Motor neuron (in vitro differentiated cells): Measurements from ENCODE around the gene CENPT. TPM values are rescaled to one million over a fixed set of nuclear protein-coding genes. Genes with fewer than 3 reads are reported as not detected.
"Not testable (repeated sequence)": the region's sequence is repeated elsewhere in the genome, so short reads cannot be mapped to it uniquely, and the experiment has no call there.

Source experiments
- ATAC-seq, 8 experiments: fragments of 200-7000 bp; cut with Tn5 transposase; replicated peaks in 6 of 8; 2 replicates each; pipeline ENCODE4 v1.8.0; 2021; ENCODE audit warnings: mild to moderate bottlenecking in 8 of 8, moderate library complexity in 8 of 8
- H3K27ac ChIP-seq, 2 donors: fragments of 250-450 bp; sonication (Bioruptor Pico); 2 replicates each; pipeline ENCODE4 v1.9.0; 2021; ENCODE audit warnings: antibody characterized with exemption in 2 of 2, mild to moderate bottlenecking in 2 of 2, moderate library complexity in 1 of 2
- H3K4me1 ChIP-seq, 2 donors: fragments of 250-450 bp; sonication (Bioruptor Pico); replicated peaks in 1 of 2; 2 replicates each; pipeline ENCODE4 v1.6.1; 2021; ENCODE audit warnings: antibody characterized with exemption in 2 of 2, mild to moderate bottlenecking in 2 of 2, moderate library complexity in 1 of 2
- H3K4me3 ChIP-seq, 5 donors: fragments of 250-450 bp; sonication (Bioruptor Pico); 2 replicates each; pipeline ENCODE4 v1.9.0; 2021; ENCODE audit warnings: antibody characterized with exemption in 5 of 5, mild to moderate bottlenecking in 5 of 5, moderate library complexity in 4 of 5
- WGBS, 10 experiments: fragments of 450-650 bp; shearing (Covaris generic); methylation state at CpG; one replicate each; pipeline ENCODE4 v1.0.0; 2022; 5-methylcytosine and 5-hydroxymethylcytosine counted together
- in situ Hi-C, 9 experiments: fragments of 400-800 bp; cut with MboI; loops; one replicate each; pipeline ENCODE4 v1.15.0; 2021; ENCODE audit warnings: low sequenced_read_pairs in 9 of 9, low pct_unique_long_range_greater_than_20kb in 2 of 9; ENCODE audit not compliant: unreplicated experiment in 9 of 9
- total RNA-seq, 8 experiments: library from RNA; unstranded; fragments of 300-600 nt; gene quantifications; 2 replicates each; pipeline versions ENCODE4 v1.2.3 to v1.2.4, GENCODE V29; 2022

The CENPT gene
- total RNA-seq, 8 experiments from 2014 or later, result 21.4 to 42.8 (median 34.0) TPM

GRCh38 chr16:67871256-67871655 lies 23.8 kb upstream of the CENPT start:
- WGBS, 10 experiments, result 27 to 100% (median 57%) methylated on average over 1 to 2 of the region's 3 CpGs; no CpG with 5 or more reads in 5 of the 10 experiments
- Histone ChIP-seq H3K4me3 (no peak overlapping the region), H3K4me1 (peaks cover 11 to 14% of the 10 kb centered on the region in 2 donors), H3K27ac (no peak overlapping the region)
- ATAC-seq, result no peak
- in situ Hi-C loops, result no loop called here

- WGBS, 10 experiments, result 74 to 100% (median 92%) methylated on average over 1 to 4 of the region's 7 CpGs; no CpG with 5 or more reads in 4 of the 10 experiments
- H3K27ac ChIP-seq, result no peak overlapping the region
- in situ Hi-C loops, result no loop called here
- H3K4me3 ChIP-seq, result no peak overlapping the region
- ATAC-seq, result no peak
- H3K4me1 ChIP-seq, result peaks cover 8 to 12% of the 10 kb centered on the region in 2 donors
These were observed 22.2 kb upstream of the CENPT start for GRCh38 chr16:67869653-67870052.

GRCh38 chr16:67868290-67868689 lies 20.8 kb upstream of the CENPT start:
- H3K4me3 ChIP-seq, result no peak overlapping the region
- WGBS, 10 experiments, result 100% methylated on average over 1 of the region's 6 CpGs; no CpG with 5 or more reads in 9 of the 10 experiments
- H3K27ac ChIP-seq, result no peak overlapping the region
- no peak for ATAC-seq
- H3K4me1 ChIP-seq, result peaks cover 0 to 3% of the 10 kb centered on the region in 2 donors
- in situ Hi-C loops, result no loop called here

- in situ Hi-C loops, result no loop called here
- Histone ChIP-seq H3K4me1 (no peaks in the 10 kb centered on the region), H3K27ac (no peak overlapping the region), H3K4me3 (no peak overlapping the region)
- ATAC-seq, result peak in 4 of 8 experiments; percentile 44 to 75 (median 56)
- WGBS, 10 experiments, result no CpG with 5 or more reads among the region's 2 CpGs
These were observed 17.8 kb upstream of the CENPT start for GRCh38 chr16:67865318-67865717.

- in situ Hi-C loops, result no loop called here
- ATAC-seq, result no peak
- H3K27ac ChIP-seq, result no peak overlapping the region
- no peaks in the 10 kb centered on the region for H3K4me1 ChIP-seq
- no peak overlapping the region for H3K4me3 ChIP-seq
- 40 to 100% (median 100%) methylated on average over 1 of the region's 2 CpGs; no CpG with 5 or more reads in 6 of the 10 experiments for WGBS, 10 experiments
These were observed 17.1 kb upstream of the CENPT start for GRCh38 chr16:67864594-67864993.

- 96 to 100% (median 100%) methylated on average over 1 to 5 of the region's 6 CpGs; no CpG with 5 or more reads in 5 of the 10 experiments for WGBS, 10 experiments
- in situ Hi-C loops, H3K4me3 ChIP-seq, H3K27ac ChIP-seq, H3K4me1 ChIP-seq, ATAC-seq: not testable (repeated sequence)
These were observed 16.6 kb upstream of the CENPT start for GRCh38 chr16:67864044-67864443.

- WGBS, 10 experiments, result 33 to 100% (median 90%) methylated on average over 1 to 8 of the region's 11 CpGs; no CpG with 5 or more reads in 4 of the 10 experiments
- H3K4me1 ChIP-seq, result no peaks in the 10 kb centered on the region
- peak in 4 of 8 experiments; percentile 22 to 71 (median 58) for ATAC-seq
- no peak overlapping the region for H3K4me3 ChIP-seq
- no peak overlapping the region for H3K27ac ChIP-seq
- in situ Hi-C loops, result no loop called here
These were observed 15.4 kb upstream of the CENPT start for GRCh38 chr16:67862623-67863583.

GRCh38 chr16:67861877-67862276 lies 14.4 kb upstream of the CENPT start:
- in situ Hi-C loops, result no loop called here
- no peak overlapping the region for H3K4me3 ChIP-seq
- WGBS, 10 experiments, result 80 to 100% (median 100%) methylated on average over 1 to 5 of the region's 6 CpGs; no CpG with 5 or more reads in 5 of the 10 experiments
- no peak for ATAC-seq
- H3K27ac ChIP-seq, result no peak overlapping the region
- peaks cover 0 to 8% of the 10 kb centered on the region in 2 donors for H3K4me1 ChIP-seq

GRCh38 chr16:67860589-67861398 lies 13.3 kb upstream of the CENPT start:
- Histone ChIP-seq H3K4me1 (peaks cover 0 to 9% of the 10 kb centered on the region in 2 donors), H3K4me3 (no peak overlapping the region), H3K27ac (no peak overlapping the region)
- in situ Hi-C loops, result no loop called here
- ATAC-seq, result peak in 3 of 8 experiments; percentile 45 to 85 (median 50)
- WGBS, 10 experiments, result 0 to 100% (median 93%) methylated on average over 1 to 8 of the region's 8 CpGs; no CpG with 5 or more reads in 3 of the 10 experiments

GRCh38 chr16:67858500-67858899 lies 11.0 kb upstream of the CENPT start:
- no peak for ATAC-seq
- in situ Hi-C loops, result no loop called here
- Histone ChIP-seq H3K27ac (no peak overlapping the region), H3K4me1 (peaks cover 0 to 9% of the 10 kb centered on the region in 2 donors), H3K4me3 (no peak overlapping the region)
- 40 to 100% (median 88%) methylated on average over 1 to 4 of the region's 4 CpGs; no CpG with 5 or more reads in 4 of the 10 experiments for WGBS, 10 experiments

GRCh38 chr16:67857547-67858233 lies 10.2 kb upstream of the CENPT start:
- no peak overlapping the region for H3K27ac ChIP-seq
- in situ Hi-C loops, result no loop called here
- peaks cover 0 to 9% of the 10 kb centered on the region in 2 donors for H3K4me1 ChIP-seq
- H3K4me3 ChIP-seq, result no peak overlapping the region
- WGBS, 10 experiments, result 0 to 100% (median 79%) methylated on average over 1 to 3 of the region's 3 CpGs; no CpG with 5 or more reads in 1 of the 10 experiments
- ATAC-seq, result peak; percentile 70 to 98 (median 82)

- H3K27ac ChIP-seq, result no peak overlapping the region
- peaks cover 0 to 9% of the 10 kb centered on the region in 2 donors for H3K4me1 ChIP-seq
- peak in 1 of 8 experiments; percentile 12 for ATAC-seq
- WGBS, 10 experiments, result 80 to 100% (median 86%) methylated on average over 1 to 5 of the region's 5 CpGs; no CpG with 5 or more reads in 5 of the 10 experiments
- in situ Hi-C loops, result no loop called here
- no peak overlapping the region for H3K4me3 ChIP-seq
These were observed 9.5 kb upstream of the CENPT start for GRCh38 chr16:67856927-67857546.
